ENCODE data around the gene C12orf50. TPM values are rescaled to one million over a fixed set of nuclear protein-coding genes. Genes with fewer than 3 reads are reported as not detected.

C12orf50 gene
- total and polyA plus RNA-seq, 10 donors, result 0.17 to 0.27 (median 0.19) TPM; not detected in 7

DNA sequence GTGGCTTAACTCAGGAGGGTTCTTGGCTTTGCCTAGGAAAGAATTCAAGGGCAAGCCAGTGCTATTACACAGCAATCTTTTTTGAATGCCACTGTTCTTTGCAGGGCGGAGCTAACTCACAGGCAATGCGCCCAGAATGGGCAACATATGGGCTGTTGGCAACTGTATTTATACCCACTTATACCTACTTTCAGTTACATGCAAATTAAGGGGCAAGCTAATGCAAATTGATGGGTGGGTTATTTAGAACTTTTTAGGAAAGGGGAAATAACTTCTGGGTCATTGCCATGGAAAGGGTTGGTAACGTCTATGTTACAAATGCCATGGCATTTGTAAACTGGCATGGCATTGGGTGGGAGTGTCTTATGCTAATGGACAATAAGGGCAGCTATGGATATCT is 85.4 kb downstream of the C12orf50 start:
- Histone ChIP-seq H3K27me3 (replicated peaks in 1 of 7) (no peaks in the 10 kb centered on the region), H3K4me3 (no peak overlapping the region), H3K9me3 (no peaks in the 10 kb centered on the region), H3K4me1 (no peaks in the 10 kb centered on the region), H3K27ac (no peak overlapping the region), H3K36me3 (no peaks in the 10 kb centered on the region)
- 82 to 97% (median 89%) methylated on average over 3 of the region's 3 CpGs for WGBS, 5 donors
- TF ChIP-seq POLR2AphosphoS5 (IDR thresholded peaks at IDR 0.05) (no peak), CTCF (IDR thresholded peaks at IDR 0.05 in 8 of 11, conservative IDR thresholded peaks at IDR 0.05 in 3 of 11) (no peak), POLR2A (IDR thresholded peaks at IDR 0.05) (no peak)
- intact Hi-C loops (cut with DNase I; ENCODE audit: low total_unique reads), result no loop called here
- no peak for DNase-seq

DNA sequence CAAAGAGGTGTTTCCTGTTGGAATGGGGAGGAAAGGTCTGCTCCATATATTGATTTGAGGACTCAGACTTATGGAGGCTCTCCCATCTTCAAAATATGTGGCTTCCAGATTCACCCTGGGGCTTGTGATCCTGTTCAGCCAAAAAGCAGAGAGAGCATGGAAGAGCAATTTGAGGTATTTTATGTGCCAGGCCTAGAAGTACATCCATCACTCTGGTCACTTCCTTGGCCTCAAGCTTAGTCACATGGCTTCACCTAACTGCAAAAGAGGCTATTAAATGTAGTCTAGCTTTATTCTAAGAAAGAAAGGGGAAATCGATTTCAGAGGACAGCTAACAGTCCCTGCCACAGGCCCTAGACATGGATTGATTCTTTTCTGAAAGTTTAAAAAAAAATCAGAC is 86.2 kb downstream of the C12orf50 start:
- intact Hi-C loops (cut with DNase I; ENCODE audit: low total_unique reads), result no loop called here
- WGBS, 5 donors, result 40 to 63% (median 46%) methylated on average over 1 of the region's 1 CpG
- no peak for TF ChIP-seq POLR2A (IDR thresholded peaks at IDR 0.05)
- no peak for TF ChIP-seq POLR2AphosphoS5 (IDR thresholded peaks at IDR 0.05)
- no peak for TF ChIP-seq CTCF (IDR thresholded peaks at IDR 0.05 in 8 of 11, conservative IDR thresholded peaks at IDR 0.05 in 3 of 11)
- H3K9me3 ChIP-seq, result no peaks in the 10 kb centered on the region
- no peak for DNase-seq
- H3K27me3 ChIP-seq (replicated peaks in 1 of 7), result no peaks in the 10 kb centered on the region
- H3K4me3 ChIP-seq, result no peak overlapping the region
- no peak overlapping the region for H3K27ac ChIP-seq
- no peaks in the 10 kb centered on the region for H3K36me3 ChIP-seq
- H3K4me1 ChIP-seq, result no peaks in the 10 kb centered on the region

- H3K4me1 ChIP-seq, result no peaks in the 10 kb centered on the region
- H3K27ac ChIP-seq, result no peak overlapping the region
- no peaks in the 10 kb centered on the region for H3K27me3 ChIP-seq (replicated peaks in 1 of 7)
- H3K4me3 ChIP-seq, result no peak overlapping the region
- no peak for TF ChIP-seq POLR2A (IDR thresholded peaks at IDR 0.05)
- TF ChIP-seq POLR2AphosphoS5 (IDR thresholded peaks at IDR 0.05), result no peak
- TF ChIP-seq CTCF (IDR thresholded peaks at IDR 0.05 in 8 of 11, conservative IDR thresholded peaks at IDR 0.05 in 3 of 11), result no peak
- intact Hi-C loops (cut with DNase I; ENCODE audit: low total_unique reads), result no loop called here
- DNase-seq, result no peak
- H3K9me3 ChIP-seq, result peaks cover 0 to 7% (median 0%) of the 10 kb centered on the region in 8 donors
- H3K36me3 ChIP-seq, result no peaks in the 10 kb centered on the region
These were observed 90.0 kb downstream of the C12orf50 start for GRCh38 chr12:87939182-87939581.

DNA sequence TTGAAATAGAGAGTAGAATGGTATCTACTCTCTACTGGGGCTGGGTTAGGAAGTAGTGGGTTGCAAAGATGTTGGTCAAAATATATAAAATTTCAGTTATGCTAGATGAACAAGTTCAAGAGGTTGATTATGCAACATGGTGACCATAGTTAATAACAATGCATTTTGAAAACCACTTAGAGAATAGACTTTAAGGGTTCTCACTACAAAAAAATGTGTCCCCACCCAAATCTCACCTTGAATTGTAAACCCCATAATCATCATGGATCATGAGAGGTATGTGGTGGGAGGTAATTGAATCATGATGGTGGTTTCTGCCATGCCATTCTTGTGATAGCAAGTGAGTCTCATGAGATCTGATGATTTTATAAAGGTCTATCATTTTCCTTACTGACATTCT is 94.0 kb downstream of the C12orf50 start:
- intact Hi-C loops (cut with DNase I; ENCODE audit: low total_unique reads), result no loop called here
- no peak for DNase-seq
- Histone ChIP-seq H3K4me3 (no peak overlapping the region), H3K9me3 (peaks cover 0 to 7% (median 0%) of the 10 kb centered on the region in 8 donors), H3K27ac (no peak overlapping the region), H3K36me3 (no peaks in the 10 kb centered on the region), H3K27me3 (replicated peaks in 1 of 7) (peaks cover 0 to 4% (median 0%) of the 10 kb centered on the region in 7 donors), H3K4me1 (no peaks in the 10 kb centered on the region)
- no peak for TF ChIP-seq CTCF (IDR thresholded peaks at IDR 0.05 in 8 of 11, conservative IDR thresholded peaks at IDR 0.05 in 3 of 11)
- no peak for TF ChIP-seq POLR2AphosphoS5 (IDR thresholded peaks at IDR 0.05)
- no peak for TF ChIP-seq POLR2A (IDR thresholded peaks at IDR 0.05)

Data from spleen (tissue), 11 donors.